ENCODE results near the gene TRERF1.
A peak's percentile ranks its signal among the peaks of the same experiment; 100 is the strongest.

TRERF1 gene

GRCh38 chr6:42197555-42198362, 254.0 kb downstream of the TRERF1 start:
- POLR2A ChIA-PET, result interaction anchor here (0.6 kb wide), 1 partner anchor 12 kb away, joined by 3 read pairs; no protein-coding TSS in a partner anchor
- peaks cover 7% of the 10 kb centered on the region; the same call in 1 of the 2 replicates for H3K4me1 ChIP-seq (ENCODE audit: control insufficient read depth, insufficient read depth, low read length)

More at GRCh38 chr6:42197555-42198362, 254.0 kb downstream of the TRERF1 start:
- Histone ChIP-seq H3K4me3 (ENCODE audit: low read depth, low read length) (no peak overlapping the region), H3K36me3 (ENCODE audit: control insufficient read depth in 2 of 2, insufficient read depth in 1 of 2, low read length in 2 of 2) (peaks cover 0 to 2% of the 10 kb centered on the region in 2 experiments; a peak in 1 of 3 replicates), H3K27ac (ENCODE audit: extremely low read depth, low read depth, low read length) (no peak overlapping the region), H3K9me3 (ENCODE audit: control insufficient read depth, insufficient read depth, low read depth, low read length) (no peaks in the 10 kb centered on the region)
- CTCF ChIA-PET, result no interaction called here
- TF ChIP-seq, protein P1, sequence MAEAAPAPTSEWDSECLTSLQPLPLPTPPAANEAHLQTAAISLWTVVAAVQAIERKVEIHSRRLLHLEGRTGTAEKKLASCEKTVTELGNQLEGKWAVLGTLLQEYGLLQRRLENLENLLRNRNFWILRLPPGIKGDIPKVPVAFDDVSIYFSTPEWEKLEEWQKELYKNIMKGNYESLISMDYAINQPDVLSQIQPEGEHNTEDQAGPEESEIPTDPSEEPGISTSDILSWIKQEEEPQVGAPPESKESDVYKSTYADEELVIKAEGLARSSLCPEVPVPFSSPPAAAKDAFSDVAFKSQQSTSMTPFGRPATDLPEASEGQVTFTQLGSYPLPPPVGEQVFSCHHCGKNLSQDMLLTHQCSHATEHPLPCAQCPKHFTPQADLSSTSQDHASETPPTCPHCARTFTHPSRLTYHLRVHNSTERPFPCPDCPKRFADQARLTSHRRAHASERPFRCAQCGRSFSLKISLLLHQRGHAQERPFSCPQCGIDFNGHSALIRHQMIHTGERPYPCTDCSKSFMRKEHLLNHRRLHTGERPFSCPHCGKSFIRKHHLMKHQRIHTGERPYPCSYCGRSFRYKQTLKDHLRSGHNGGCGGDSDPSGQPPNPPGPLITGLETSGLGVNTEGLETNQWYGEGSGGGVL (tag by site-specific recombination; IDR thresholded peaks at IDR 0.05), result no peak
- TF ChIP-seq FEZF1 (tag by site-specific recombination; IDR thresholded peaks at IDR 0.05), result no peak
- TF ChIP-seq, protein P2, sequence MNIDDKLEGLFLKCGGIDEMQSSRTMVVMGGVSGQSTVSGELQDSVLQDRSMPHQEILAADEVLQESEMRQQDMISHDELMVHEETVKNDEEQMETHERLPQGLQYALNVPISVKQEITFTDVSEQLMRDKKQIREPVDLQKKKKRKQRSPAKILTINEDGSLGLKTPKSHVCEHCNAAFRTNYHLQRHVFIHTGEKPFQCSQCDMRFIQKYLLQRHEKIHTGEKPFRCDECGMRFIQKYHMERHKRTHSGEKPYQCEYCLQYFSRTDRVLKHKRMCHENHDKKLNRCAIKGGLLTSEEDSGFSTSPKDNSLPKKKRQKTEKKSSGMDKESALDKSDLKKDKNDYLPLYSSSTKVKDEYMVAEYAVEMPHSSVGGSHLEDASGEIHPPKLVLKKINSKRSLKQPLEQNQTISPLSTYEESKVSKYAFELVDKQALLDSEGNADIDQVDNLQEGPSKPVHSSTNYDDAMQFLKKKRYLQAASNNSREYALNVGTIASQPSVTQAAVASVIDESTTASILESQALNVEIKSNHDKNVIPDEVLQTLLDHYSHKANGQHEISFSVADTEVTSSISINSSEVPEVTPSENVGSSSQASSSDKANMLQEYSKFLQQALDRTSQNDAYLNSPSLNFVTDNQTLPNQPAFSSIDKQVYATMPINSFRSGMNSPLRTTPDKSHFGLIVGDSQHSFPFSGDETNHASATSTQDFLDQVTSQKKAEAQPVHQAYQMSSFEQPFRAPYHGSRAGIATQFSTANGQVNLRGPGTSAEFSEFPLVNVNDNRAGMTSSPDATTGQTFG (tag by site-specific recombination; IDR thresholded peaks at IDR 0.05; ENCODE audit: borderline replicate concordance), result no peak
- no peak for TF ChIP-seq ZBTB48 (tag by site-specific recombination; IDR thresholded peaks at IDR 0.05)
- TF ChIP-seq SCRT2 (tag by site-specific recombination; IDR thresholded peaks at IDR 0.05), result peak; percentile 57
- no peak for TF ChIP-seq HOXC10 (CRISPR knock-in tag; IDR thresholded peaks at IDR 0.05)
- TF ChIP-seq ZFHX2 (tag by site-specific recombination; conservative IDR thresholded peaks at IDR 0.05), result peak; percentile 73
- TF ChIP-seq ZNF548 (tag by site-specific recombination; IDR thresholded peaks at IDR 0.05), result no peak
- no peak for TF ChIP-seq ZNF16 (tag by site-specific recombination; IDR thresholded peaks at IDR 0.05; ENCODE audit: low read depth)
- TF ChIP-seq, protein P3, sequence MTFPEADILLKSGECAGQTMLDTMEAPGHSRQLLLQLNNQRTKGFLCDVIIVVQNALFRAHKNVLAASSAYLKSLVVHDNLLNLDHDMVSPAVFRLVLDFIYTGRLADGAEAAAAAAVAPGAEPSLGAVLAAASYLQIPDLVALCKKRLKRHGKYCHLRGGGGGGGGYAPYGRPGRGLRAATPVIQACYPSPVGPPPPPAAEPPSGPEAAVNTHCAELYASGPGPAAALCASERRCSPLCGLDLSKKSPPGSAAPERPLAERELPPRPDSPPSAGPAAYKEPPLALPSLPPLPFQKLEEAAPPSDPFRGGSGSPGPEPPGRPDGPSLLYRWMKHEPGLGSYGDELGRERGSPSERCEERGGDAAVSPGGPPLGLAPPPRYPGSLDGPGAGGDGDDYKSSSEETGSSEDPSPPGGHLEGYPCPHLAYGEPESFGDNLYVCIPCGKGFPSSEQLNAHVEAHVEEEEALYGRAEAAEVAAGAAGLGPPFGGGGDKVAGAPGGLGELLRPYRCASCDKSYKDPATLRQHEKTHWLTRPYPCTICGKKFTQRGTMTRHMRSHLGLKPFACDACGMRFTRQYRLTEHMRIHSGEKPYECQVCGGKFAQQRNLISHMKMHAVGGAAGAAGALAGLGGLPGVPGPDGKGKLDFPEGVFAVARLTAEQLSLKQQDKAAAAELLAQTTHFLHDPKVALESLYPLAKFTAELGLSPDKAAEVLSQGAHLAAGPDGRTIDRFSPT (tag by site-specific recombination; IDR thresholded peaks at IDR 0.05), result no peak
- no peak for TF ChIP-seq ZNF155 (tag by site-specific recombination; IDR thresholded peaks at IDR 0.05)
- TF ChIP-seq EGR2 (tag by site-specific recombination; IDR thresholded peaks at IDR 0.05; ENCODE audit: low read depth), result peak; percentile 73
- no peak for TF ChIP-seq ZNF623 (tag by site-specific recombination; IDR thresholded peaks at IDR 0.05)
- no peak for TF ChIP-seq ZSCAN23 (tag by site-specific recombination; IDR thresholded peaks at IDR 0.05)
- no peak for TF ChIP-seq ZNF776 (tag by site-specific recombination; IDR thresholded peaks at IDR 0.05; ENCODE audit: borderline replicate concordance)
- no peak for TF ChIP-seq ZNF26 (tag by site-specific recombination; IDR thresholded peaks at IDR 0.05)
- no peak for TF ChIP-seq ZNF175 (tag by site-specific recombination; IDR thresholded peaks at IDR 0.05)
- no peak for TF ChIP-seq ZNF707 (tag by site-specific recombination; IDR thresholded peaks at IDR 0.05)
- TF ChIP-seq ZNF544 (tag by site-specific recombination; IDR thresholded peaks at IDR 0.05), result no peak
- TF ChIP-seq ZNF37A (tag by site-specific recombination; IDR thresholded peaks at IDR 0.05), result no peak
- TF ChIP-seq ZNF600 (tag by site-specific recombination; IDR thresholded peaks at IDR 0.05), result peak; percentile 28; the same call in 1 of the 2 replicates
- no peak for TF ChIP-seq BCL11B (tag by site-specific recombination; IDR thresholded peaks at IDR 0.05; ENCODE audit: low read depth)
